ENCODE results near the gene GJA9.
"Not testable (repeated sequence)": the region's sequence is repeated elsewhere in the genome, so short reads cannot be mapped to it uniquely, and the experiment has no call there.

GRCh38 chr1:38836316-38836715, 45.1 kb downstream of the GJA9 start:
- not testable (repeated sequence) for TF ChIP-seq POLR2A (IDR thresholded peaks at IDR 0.05; ENCODE audit: low read length); GATA1 (IDR thresholded peaks at IDR 0.05; ENCODE audit: low read depth, low read length)

All from erythroblast (primary cell).